Tibial nerve (tissue), 3 donors: ENCODE measurements around the gene TSGA10.

Experiments used
- POLR2A ChIP-seq, 2 donors: fragments of 450-650 bp; IDR thresholded peaks; one replicate each; pipeline ENCODE4 v1.6.1; 2017; ENCODE audit warnings: antibody characterized with exemption in 2 of 2, mild to moderate bottlenecking in 2 of 2, moderate library complexity in 2 of 2
- TF ChIP-seq, protein P1 (sequence below), 5 experiments: fragments of 200-600 bp in 3 of 5; fragments of 450-650 bp in 2 of 5; sonication (generic) in 3 of 5; IDR thresholded peaks; one replicate each; pipeline ENCODE4 v1.5.1; 2016 to 2019; ENCODE audit warnings: antibody characterized with exemption in 5 of 5, mild to moderate bottlenecking in 3 of 5, moderate library complexity in 2 of 5

DNA sequence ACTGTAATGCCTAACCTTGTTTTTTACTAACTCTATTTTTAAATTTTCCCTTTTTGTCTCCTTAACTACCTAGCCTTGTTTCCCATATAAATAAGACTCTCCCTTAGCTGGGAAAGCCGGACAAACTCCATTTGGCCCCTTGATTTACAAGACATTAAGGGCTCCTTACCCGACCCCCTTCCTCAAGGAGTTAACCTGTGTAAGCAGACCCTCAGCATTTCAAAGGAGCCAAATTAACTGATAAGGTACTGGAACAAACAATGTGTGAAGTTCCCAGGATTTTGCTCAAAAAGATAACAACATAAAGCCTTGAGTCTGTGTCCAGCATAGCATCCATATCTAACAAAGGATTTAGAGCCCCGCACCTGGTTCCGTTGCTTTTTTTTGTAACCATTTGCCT lies 72.9 kb downstream of the TSGA10 start:
- TF ChIP-seq, protein P1, sequence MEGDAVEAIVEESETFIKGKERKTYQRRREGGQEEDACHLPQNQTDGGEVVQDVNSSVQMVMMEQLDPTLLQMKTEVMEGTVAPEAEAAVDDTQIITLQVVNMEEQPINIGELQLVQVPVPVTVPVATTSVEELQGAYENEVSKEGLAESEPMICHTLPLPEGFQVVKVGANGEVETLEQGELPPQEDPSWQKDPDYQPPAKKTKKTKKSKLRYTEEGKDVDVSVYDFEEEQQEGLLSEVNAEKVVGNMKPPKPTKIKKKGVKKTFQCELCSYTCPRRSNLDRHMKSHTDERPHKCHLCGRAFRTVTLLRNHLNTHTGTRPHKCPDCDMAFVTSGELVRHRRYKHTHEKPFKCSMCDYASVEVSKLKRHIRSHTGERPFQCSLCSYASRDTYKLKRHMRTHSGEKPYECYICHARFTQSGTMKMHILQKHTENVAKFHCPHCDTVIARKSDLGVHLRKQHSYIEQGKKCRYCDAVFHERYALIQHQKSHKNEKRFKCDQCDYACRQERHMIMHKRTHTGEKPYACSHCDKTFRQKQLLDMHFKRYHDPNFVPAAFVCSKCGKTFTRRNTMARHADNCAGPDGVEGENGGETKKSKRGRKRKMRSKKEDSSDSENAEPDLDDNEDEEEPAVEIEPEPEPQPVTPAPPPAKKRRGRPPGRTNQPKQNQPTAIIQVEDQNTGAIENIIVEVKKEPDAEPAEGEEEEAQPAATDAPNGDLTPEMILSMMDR (IDR thresholded peaks at IDR 0.05) = no peak
- no peak for TF ChIP-seq POLR2A (IDR thresholded peaks at IDR 0.05)
